ENCODE measurements around the gene PIP5KL1. TPM values are rescaled to one million over a fixed set of nuclear protein-coding genes. Genes with fewer than 3 reads are reported as not detected.

The PIP5KL1 gene
- total and polyA plus RNA-seq, 2 donors (not counting 3 experiments of a cell fraction or from before 2014, with no cell fraction given) = 1.5 to 2.9 TPM

Other genes starting within 250 kb of the PIP5KL1 start
- gene CFAP157, start 223.8 kb downstream of the PIP5KL1 start, total RNA-seq = not detected in 2 replicates
- gene CFAP157, start 223.8 kb downstream of the PIP5KL1 start, polyA plus RNA-seq = 0.03 TPM in 1 of 2 replicates, not detected in the other
- gene PTRH1, start 215.1 kb downstream of the PIP5KL1 start, total RNA-seq = 19.6 and 25.1 TPM in 2 replicates
- gene PTRH1, start 215.1 kb downstream of the PIP5KL1 start, polyA plus RNA-seq = 52.2 and 73.6 TPM in 2 replicates
- not detected in 2 replicates for gene TTC16, start 214.7 kb downstream of the PIP5KL1 start, total RNA-seq
- not detected in 2 replicates for gene TTC16, start 214.7 kb downstream of the PIP5KL1 start, polyA plus RNA-seq
- 17.1 and 19.3 TPM in 2 replicates for gene TOR2A, start 195.5 kb downstream of the PIP5KL1 start, total RNA-seq
- 23.9 and 28.8 TPM in 2 replicates for gene TOR2A, start 195.5 kb downstream of the PIP5KL1 start, polyA plus RNA-seq
- gene SH2D3C, start 152.1 kb downstream of the PIP5KL1 start, total RNA-seq = 95.0 and 102 TPM in 2 replicates
- 173 and 218 TPM in 2 replicates for gene SH2D3C, start 152.1 kb downstream of the PIP5KL1 start, polyA plus RNA-seq
- gene CDK9, start 144.7 kb downstream of the PIP5KL1 start, total RNA-seq = 124 and 128 TPM in 2 replicates
- gene CDK9, start 144.7 kb downstream of the PIP5KL1 start, polyA plus RNA-seq = 92.2 and 99.0 TPM in 2 replicates
- 90.2 and 90.7 TPM in 2 replicates for gene FPGS, start 127.9 kb downstream of the PIP5KL1 start, total RNA-seq
- 77.7 and 129 TPM in 2 replicates for gene FPGS, start 127.9 kb downstream of the PIP5KL1 start, polyA plus RNA-seq
- 688 and 728 TPM in 2 replicates for gene ENG, start 76.1 kb downstream of the PIP5KL1 start, total RNA-seq
- gene ENG, start 76.1 kb downstream of the PIP5KL1 start, polyA plus RNA-seq = 338 and 355 TPM in 2 replicates
- 113 and 115 TPM in 2 replicates for gene AK1, start 53.1 kb downstream of the PIP5KL1 start, total RNA-seq
- gene AK1, start 53.1 kb downstream of the PIP5KL1 start, polyA plus RNA-seq = 148 and 157 TPM in 2 replicates
- gene ST6GALNAC6, start 31.2 kb downstream of the PIP5KL1 start, total RNA-seq = 43.0 and 43.5 TPM in 2 replicates
- 78.9 and 93.6 TPM in 2 replicates for gene ST6GALNAC6, start 31.2 kb downstream of the PIP5KL1 start, polyA plus RNA-seq
- 38.1 and 45.9 TPM in 2 replicates for gene ST6GALNAC4, start 13.7 kb downstream of the PIP5KL1 start, total RNA-seq
- 85.3 and 108 TPM in 2 replicates for gene ST6GALNAC4, start 13.7 kb downstream of the PIP5KL1 start, polyA plus RNA-seq
- 41.9 and 47.9 TPM in 2 replicates for gene DPM2, start 7.1 kb upstream of the PIP5KL1 start, total RNA-seq
- gene DPM2, start 7.1 kb upstream of the PIP5KL1 start, polyA plus RNA-seq = 63.9 and 85.0 TPM in 2 replicates
- gene EEIG1, start 50.2 kb upstream of the PIP5KL1 start, total RNA-seq = 16.4 and 19.0 TPM in 2 replicates
- 8.4 and 13.5 TPM in 2 replicates for gene EEIG1, start 50.2 kb upstream of the PIP5KL1 start, polyA plus RNA-seq
- gene NAIF1, start 136.5 kb upstream of the PIP5KL1 start, total RNA-seq = 8.2 and 9.7 TPM in 2 replicates
- gene NAIF1, start 136.5 kb upstream of the PIP5KL1 start, polyA plus RNA-seq = 9.7 and 10.1 TPM in 2 replicates
- 20.1 and 20.2 TPM in 2 replicates for gene SLC25A25, start 137.5 kb upstream of the PIP5KL1 start, total RNA-seq
- gene SLC25A25, start 137.5 kb upstream of the PIP5KL1 start, polyA plus RNA-seq = 14.2 and 18.1 TPM in 2 replicates
- 64.2 and 69.6 TPM in 2 replicates for gene PTGES2, start 197.0 kb upstream of the PIP5KL1 start, total RNA-seq
- 69.8 and 69.9 TPM in 2 replicates for gene PTGES2, start 197.0 kb upstream of the PIP5KL1 start, polyA plus RNA-seq
- not detected in 2 replicates for gene LCN2, start 218.7 kb upstream of the PIP5KL1 start, total RNA-seq
- not detected in 2 replicates for gene LCN2, start 218.7 kb upstream of the PIP5KL1 start, polyA plus RNA-seq
- 51.0 and 53.2 TPM in 2 replicates for gene BBLN, start 229.5 kb upstream of the PIP5KL1 start, total RNA-seq
- 124 and 206 TPM in 2 replicates for gene BBLN, start 229.5 kb upstream of the PIP5KL1 start, polyA plus RNA-seq

Measured in endothelial cell of umbilical vein (primary cell).